ENCODE measurements around the gene TTC28. TPM values are rescaled to one million over a fixed set of nuclear protein-coding genes. Genes with fewer than 3 reads are reported as not detected.

Gene TTC28
- total RNA-seq, 2 donors from 2014 or later, result 0.03 to 0.28 TPM

DNA sequence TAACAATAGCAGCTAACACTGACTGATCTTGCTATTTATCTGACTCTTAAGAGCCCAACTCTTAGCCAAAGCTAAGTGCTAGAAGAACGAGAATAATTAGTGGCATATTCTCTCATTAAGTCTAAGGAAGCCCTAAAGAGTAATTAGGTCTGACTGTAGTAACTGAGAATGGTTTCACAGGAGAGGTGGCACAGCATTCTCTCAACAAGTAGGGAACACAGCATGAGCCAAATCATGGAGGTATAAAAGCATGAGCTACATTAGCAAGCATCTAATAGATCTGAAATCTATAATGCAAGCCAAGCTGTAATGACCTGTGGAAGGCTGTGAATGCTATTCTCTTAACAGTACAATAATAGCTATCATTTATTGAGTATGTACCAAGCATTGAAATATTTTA, 230.6 kb downstream of the TTC28 start:
- ATAC-seq (replicated peaks), result no peak
- Mint-ChIP-seq H3K27me3 (peaks cover 35% of the 10 kb centered on the region), H3K9me3 (no peaks in the 10 kb centered on the region)

DNA sequence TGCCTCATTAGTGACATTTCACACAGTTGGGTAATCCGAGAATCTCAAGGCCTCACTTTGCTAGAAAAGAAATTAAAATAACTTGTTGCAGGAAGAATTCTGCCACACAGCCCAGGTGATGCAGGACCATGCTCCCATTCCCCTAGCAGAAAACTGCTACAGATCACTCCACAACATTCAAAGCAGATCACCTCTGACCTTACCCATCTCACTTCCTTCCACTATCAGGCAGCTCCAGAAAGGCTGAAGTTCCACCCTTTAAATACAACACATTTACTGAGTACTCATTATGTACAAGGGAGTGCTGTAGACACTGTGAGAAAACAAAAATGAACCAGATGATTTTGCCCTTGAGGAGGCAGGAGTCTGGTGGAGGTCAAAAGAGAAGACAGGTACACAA, 231.0 kb downstream of the TTC28 start:
- no peak for ATAC-seq (replicated peaks)
- H3K9me3 Mint-ChIP-seq, result no peaks in the 10 kb centered on the region
- H3K27me3 Mint-ChIP-seq, result peaks cover 34% of the 10 kb centered on the region
- H3K4me1 Mint-ChIP-seq, result no peaks in the 10 kb centered on the region
- H3K4me3 Mint-ChIP-seq, result no peak overlapping the region
- no peak overlapping the region for H3K27ac Mint-ChIP-seq
- H3K36me3 Mint-ChIP-seq (ENCODE audit: low read depth), result no peaks in the 10 kb centered on the region

More for the DNA sequence above, 230.6 kb downstream of the TTC28 start:
- H3K4me3 Mint-ChIP-seq, result no peak overlapping the region
- no peaks in the 10 kb centered on the region for H3K36me3 Mint-ChIP-seq (ENCODE audit: low read depth)
- no peak overlapping the region for H3K27ac Mint-ChIP-seq
- no peaks in the 10 kb centered on the region for H3K4me1 Mint-ChIP-seq

GRCh38 chr22:28444659-28445058, 235.0 kb downstream of the TTC28 start:
- Mint-ChIP-seq H3K27ac (no peak overlapping the region), H3K4me3 (no peak overlapping the region), H3K36me3 (ENCODE audit: low read depth) (no peaks in the 10 kb centered on the region), H3K9me3 (no peaks in the 10 kb centered on the region), H3K4me1 (no peaks in the 10 kb centered on the region), H3K27me3 (peaks cover 28% of the 10 kb centered on the region)
- ATAC-seq (replicated peaks), result no peak

DNA sequence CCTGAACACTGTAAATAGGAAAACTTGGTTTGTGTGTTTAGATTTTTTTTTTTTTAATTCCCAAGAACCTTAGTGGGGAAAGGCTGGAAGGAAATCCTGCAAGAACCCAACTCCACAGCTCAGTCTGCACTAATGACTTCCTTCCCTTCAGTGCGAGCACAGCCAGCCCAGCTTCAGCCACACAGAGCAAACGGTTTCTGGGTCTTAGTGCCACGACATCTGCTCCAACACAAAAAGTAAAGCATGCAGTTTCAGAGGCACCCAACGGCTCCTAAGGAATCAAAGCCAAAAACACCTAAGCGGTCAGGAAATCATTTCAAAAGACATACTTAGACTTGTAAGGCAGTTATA, 236.1 kb downstream of the TTC28 start:
- no peak overlapping the region for H3K27ac Mint-ChIP-seq
- peaks cover 27% of the 10 kb centered on the region for H3K27me3 Mint-ChIP-seq
- H3K4me1 Mint-ChIP-seq, result no peaks in the 10 kb centered on the region
- no peaks in the 10 kb centered on the region for H3K9me3 Mint-ChIP-seq
- H3K4me3 Mint-ChIP-seq, result peak overlapping the region; percentile 68
- no peaks in the 10 kb centered on the region for H3K36me3 Mint-ChIP-seq (ENCODE audit: low read depth)
- no peak for ATAC-seq (replicated peaks)

DNA sequence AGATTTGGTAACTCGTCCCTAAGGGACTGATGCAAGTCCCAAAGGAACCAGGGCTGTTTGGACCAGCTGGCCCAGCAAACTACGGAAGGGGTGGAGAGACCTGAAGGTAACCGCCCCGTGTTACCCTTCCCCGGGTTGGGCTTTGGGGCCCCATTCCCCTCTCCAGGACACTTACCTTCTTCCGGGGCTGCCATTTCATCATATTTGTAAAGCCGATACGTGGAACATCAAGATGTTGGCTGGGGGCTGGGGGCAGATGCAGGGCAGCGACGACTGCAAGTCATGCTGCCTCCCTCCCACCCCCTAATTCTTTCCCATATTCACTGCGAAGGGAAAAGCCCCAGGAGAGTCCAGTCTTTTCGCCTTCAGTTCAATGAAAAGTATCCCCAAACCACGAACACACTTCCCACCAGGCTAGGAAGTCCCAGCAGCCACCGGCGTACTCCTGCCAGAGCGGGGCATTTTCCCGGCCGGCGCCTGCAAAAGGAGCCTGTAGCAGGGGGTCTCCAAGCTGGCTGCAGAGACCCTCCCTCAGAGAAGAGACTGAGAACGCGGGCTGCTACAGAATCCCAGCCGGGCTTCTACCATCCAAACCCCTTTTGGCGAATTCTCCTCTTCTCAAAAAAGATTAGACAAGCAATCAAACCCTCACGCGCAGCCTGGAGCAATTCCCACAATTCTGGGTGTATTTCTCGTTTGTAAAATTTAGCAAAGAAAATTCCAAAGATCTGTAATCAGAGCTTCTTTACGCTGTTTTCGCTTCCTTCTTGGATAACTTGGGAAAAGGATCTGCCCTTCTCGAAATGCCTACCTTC, 236.7 kb downstream of the TTC28 start:
- H3K4me3 Mint-ChIP-seq, result peak overlapping the region; percentile 68
- ATAC-seq (replicated peaks), result peak; percentile 42
- H3K36me3 Mint-ChIP-seq (ENCODE audit: low read depth), result no peaks in the 10 kb centered on the region
- H3K9me3 Mint-ChIP-seq, result no peaks in the 10 kb centered on the region
- peaks cover 27% of the 10 kb centered on the region for H3K27me3 Mint-ChIP-seq
- H3K4me1 Mint-ChIP-seq, result no peaks in the 10 kb centered on the region
- no peak overlapping the region for H3K27ac Mint-ChIP-seq

GRCh38 chr22:28442264-28442710, 237.4 kb downstream of the TTC28 start:
- Mint-ChIP-seq H3K27me3 (peaks cover 32% of the 10 kb centered on the region), H3K27ac (no peak overlapping the region), H3K4me3 (peak overlapping the region; percentile 68), H3K9me3 (no peaks in the 10 kb centered on the region), H3K4me1 (no peaks in the 10 kb centered on the region), H3K36me3 (ENCODE audit: low read depth) (no peaks in the 10 kb centered on the region)
- peak; percentile 90 for ATAC-seq (replicated peaks)

- Mint-ChIP-seq H3K27ac (no peak overlapping the region), H3K4me1 (no peaks in the 10 kb centered on the region), H3K36me3 (ENCODE audit: low read depth) (no peaks in the 10 kb centered on the region), H3K27me3 (peaks cover 32% of the 10 kb centered on the region), H3K9me3 (no peaks in the 10 kb centered on the region), H3K4me3 (peak overlapping the region; percentile 68)
- no peak for ATAC-seq (replicated peaks)
These were observed 237.8 kb downstream of the TTC28 start for GRCh38 chr22:28441720-28442263.

DNA sequence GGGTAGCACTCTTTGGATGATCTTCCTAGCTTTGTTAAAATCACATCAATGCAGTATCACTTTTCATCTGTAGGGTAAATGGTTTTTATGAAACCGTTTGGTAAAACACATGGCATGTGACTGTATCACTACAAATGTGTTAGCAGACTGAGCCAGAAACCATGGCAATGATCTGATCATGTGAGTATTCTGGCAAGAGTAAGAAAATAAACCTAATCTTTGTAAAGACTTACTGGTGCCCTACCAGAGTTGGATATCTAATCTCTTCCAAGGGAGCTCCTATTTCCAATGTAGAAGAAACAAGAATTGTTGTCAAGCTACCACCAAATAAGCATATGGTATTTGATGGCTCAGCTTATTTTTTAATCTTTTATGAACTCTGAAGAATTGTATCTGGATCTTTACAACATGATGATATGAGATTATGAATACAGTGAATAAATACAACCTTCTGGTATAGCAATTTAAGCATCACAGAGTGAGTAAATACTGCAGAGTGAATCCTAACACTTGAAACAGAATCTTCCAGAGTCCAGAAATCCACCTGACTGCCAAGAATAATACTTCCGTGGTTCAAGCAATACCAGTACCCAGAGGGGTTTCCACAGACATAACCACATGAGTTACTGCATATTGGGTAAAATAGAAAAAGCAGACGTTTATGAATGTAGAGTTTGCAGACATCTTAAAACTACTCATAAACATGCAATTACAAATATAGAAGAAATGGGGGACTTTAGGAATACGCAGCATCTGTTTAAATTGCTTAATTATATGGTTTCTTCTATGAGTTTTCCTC, 238.8 kb downstream of the TTC28 start:
- Mint-ChIP-seq H3K36me3 (ENCODE audit: low read depth) (no peaks in the 10 kb centered on the region), H3K4me1 (no peaks in the 10 kb centered on the region), H3K27ac (no peak overlapping the region), H3K9me3 (no peaks in the 10 kb centered on the region), H3K4me3 (no peak overlapping the region), H3K27me3 (peaks cover 31% of the 10 kb centered on the region)
- ATAC-seq (replicated peaks), result no peak

- peaks cover 28% of the 10 kb centered on the region for H3K27me3 Mint-ChIP-seq
- H3K4me1 Mint-ChIP-seq, result no peaks in the 10 kb centered on the region
- H3K4me3 Mint-ChIP-seq, result no peak overlapping the region
- no peak overlapping the region for H3K27ac Mint-ChIP-seq
- no peaks in the 10 kb centered on the region for H3K36me3 Mint-ChIP-seq (ENCODE audit: low read depth)
- no peak for ATAC-seq (replicated peaks)
- no peaks in the 10 kb centered on the region for H3K9me3 Mint-ChIP-seq
These were observed 241.4 kb downstream of the TTC28 start for GRCh38 chr22:28438183-28438768.

DNA sequence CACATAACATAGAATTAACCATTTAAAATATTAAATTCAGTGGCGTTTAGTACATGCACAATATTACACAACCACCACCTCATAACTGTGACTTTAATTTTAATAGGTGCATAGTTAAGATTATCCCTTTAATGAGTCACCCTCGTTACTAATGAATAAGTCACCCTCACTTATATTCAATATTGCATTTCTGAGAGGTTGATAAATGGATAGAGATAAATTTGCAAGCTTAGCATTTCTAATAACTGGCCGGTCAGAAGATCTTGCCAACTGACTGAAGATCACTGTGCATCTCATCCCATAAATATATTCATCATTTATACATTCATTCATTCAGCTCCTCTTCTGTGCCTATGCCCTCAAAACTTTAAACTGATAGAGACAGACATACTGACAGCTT, 243.7 kb downstream of the TTC28 start:
- Mint-ChIP-seq H3K9me3 (no peaks in the 10 kb centered on the region), H3K27ac (no peak overlapping the region), H3K27me3 (peaks cover 25% of the 10 kb centered on the region), H3K4me3 (no peak overlapping the region), H3K4me1 (no peaks in the 10 kb centered on the region), H3K36me3 (ENCODE audit: low read depth) (no peaks in the 10 kb centered on the region)
- ATAC-seq (replicated peaks), result no peak

GRCh38 chr22:28435140-28435768, 244.4 kb downstream of the TTC28 start:
- Mint-ChIP-seq H3K4me3 (no peak overlapping the region), H3K9me3 (no peaks in the 10 kb centered on the region), H3K4me1 (no peaks in the 10 kb centered on the region)

GRCh38 chr22:28430466-28431025, 249.1 kb downstream of the TTC28 start:
- no peak for ATAC-seq (replicated peaks)
- no peak overlapping the region for H3K27ac Mint-ChIP-seq
- H3K9me3 Mint-ChIP-seq, result no peaks in the 10 kb centered on the region
- H3K27me3 Mint-ChIP-seq, result peaks cover 22% of the 10 kb centered on the region
- H3K4me3 Mint-ChIP-seq, result no peak overlapping the region
- no peaks in the 10 kb centered on the region for H3K4me1 Mint-ChIP-seq
- no peaks in the 10 kb centered on the region for H3K36me3 Mint-ChIP-seq (ENCODE audit: low read depth)

More at GRCh38 chr22:28435140-28435768, 244.4 kb downstream of the TTC28 start:
- ATAC-seq (replicated peaks), result no peak
- no peak overlapping the region for H3K27ac Mint-ChIP-seq
- peaks cover 26% of the 10 kb centered on the region for H3K27me3 Mint-ChIP-seq
- no peaks in the 10 kb centered on the region for H3K36me3 Mint-ChIP-seq (ENCODE audit: low read depth)

DNA sequence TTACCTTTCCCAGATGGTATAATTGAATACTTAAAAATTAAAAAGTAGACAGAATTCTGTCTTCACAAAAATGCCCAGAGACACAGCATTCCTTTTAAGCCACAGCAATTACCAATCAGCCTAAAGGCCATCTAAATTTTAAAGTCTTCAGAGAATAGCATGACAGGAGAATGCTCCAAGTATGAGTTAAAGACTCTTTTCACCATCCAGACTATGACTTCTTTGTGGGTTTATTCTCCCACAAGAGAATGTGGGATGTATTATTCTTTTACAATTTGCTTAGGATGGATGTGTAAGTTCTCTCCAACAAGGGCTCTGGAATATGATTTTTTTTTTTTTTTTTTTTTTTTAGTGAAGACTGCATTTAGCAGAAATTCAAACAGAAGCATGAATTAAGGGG, 249.9 kb downstream of the TTC28 start:
- Mint-ChIP-seq H3K4me1 (no peaks in the 10 kb centered on the region), H3K9me3 (no peaks in the 10 kb centered on the region)

GRCh38 chr22:28428271-28428670, 251.4 kb downstream of the TTC28 start:
- H3K9me3 Mint-ChIP-seq, result no peaks in the 10 kb centered on the region
- no peak overlapping the region for H3K4me3 Mint-ChIP-seq
- H3K27me3 Mint-ChIP-seq, result peaks cover 17% of the 10 kb centered on the region
- no peaks in the 10 kb centered on the region for H3K36me3 Mint-ChIP-seq (ENCODE audit: low read depth)
- H3K27ac Mint-ChIP-seq, result no peak overlapping the region
- ATAC-seq (replicated peaks), result no peak
- no peaks in the 10 kb centered on the region for H3K4me1 Mint-ChIP-seq

More for the DNA sequence above, 249.9 kb downstream of the TTC28 start:
- H3K27ac Mint-ChIP-seq, result no peak overlapping the region
- ATAC-seq (replicated peaks), result no peak
- peaks cover 21% of the 10 kb centered on the region for H3K27me3 Mint-ChIP-seq
- H3K4me3 Mint-ChIP-seq, result no peak overlapping the region
- no peaks in the 10 kb centered on the region for H3K36me3 Mint-ChIP-seq (ENCODE audit: low read depth)

Data from activated T-helper 17 cell treated with anti-CD3 and anti-CD28 coated beads, Interleukin-2, amount 50 U/mL, for 72 hours (primary cell).